ENCODE results near the gene TMEM176B.
"Not testable (repeated sequence)": the region's sequence is repeated elsewhere in the genome, so short reads cannot be mapped to it uniquely, and the experiment has no call there.

Gene TMEM176B

GRCh38 chr7:150788474-150789269, 11.5 kb downstream of the TMEM176B start:
- no peak for DNase-seq

- DNase-seq, result no peak
Observed at GRCh38 chr7:150787321-150788281, 12.6 kb downstream of the TMEM176B start.

- no peak for DNase-seq
Observed at GRCh38 chr7:150784954-150785353, 15.2 kb downstream of the TMEM176B start.

- no peak for DNase-seq
Observed at GRCh38 chr7:150784120-150784736, 15.9 kb downstream of the TMEM176B start.

GRCh38 chr7:150781961-150782360, 18.2 kb downstream of the TMEM176B start:
- DNase-seq, result no peak

GRCh38 chr7:150781103-150781502, 19.1 kb downstream of the TMEM176B start:
- no peak for DNase-seq

GRCh38 chr7:150780292-150780691, 19.9 kb downstream of the TMEM176B start:
- DNase-seq, result no peak

- DNase-seq, result peak; percentile 74 to 79
Observed at GRCh38 chr7:150778738-150779301, 21.3 kb downstream of the TMEM176B start.

GRCh38 chr7:150778014-150778737, 22.0 kb downstream of the TMEM176B start:
- DNase-seq, result no peak

GRCh38 chr7:150774131-150774530, 26.0 kb downstream of the TMEM176B start:
- not testable (repeated sequence) for DNase-seq

GRCh38 chr7:150769768-150770167, 30.4 kb downstream of the TMEM176B start:
- no peak for DNase-seq

- DNase-seq, result no peak
Observed at GRCh38 chr7:150766334-150766709, 33.8 kb downstream of the TMEM176B start.

- no peak for DNase-seq
Observed at GRCh38 chr7:150759479-150759878, 40.7 kb downstream of the TMEM176B start.

GRCh38 chr7:150756858-150757257, 43.3 kb downstream of the TMEM176B start:
- no peak for DNase-seq

GRCh38 chr7:150756166-150756565, 44.0 kb downstream of the TMEM176B start:
- DNase-seq, result no peak

GRCh38 chr7:150755473-150756099, 44.6 kb downstream of the TMEM176B start:
- DNase-seq, result no peak

- no peak for DNase-seq
Observed at GRCh38 chr7:150754951-150755350, 45.2 kb downstream of the TMEM176B start.

GRCh38 chr7:150753826-150754603, 46.1 kb downstream of the TMEM176B start:
- DNase-seq, result no peak

- DNase-seq, result no peak
Observed at GRCh38 chr7:150753239-150753638, 46.9 kb downstream of the TMEM176B start.

GRCh38 chr7:150751702-150752101, 48.5 kb downstream of the TMEM176B start:
- no peak for DNase-seq

- no peak for DNase-seq
Observed at GRCh38 chr7:150748376-150748775, 51.8 kb downstream of the TMEM176B start.
